GM10248 (cell line): ENCODE results near the gene GBX1.

Experiments
- CTCF ChIA-PET: fragments of 300-600 bp; sonication (Branson Sonifier 250); formaldehyde crosslinking; extraction: SDS; loops from one replicate; lab custom pipeline; 2021; ENCODE audit warnings: antibody characterized with exemption; lab: Yijun Ruan, JAX
- POLR2A ChIA-PET: fragments of 350-650 bp; sonication (Branson Sonifier 250); formaldehyde crosslinking; extraction: SDS; loops from one replicate; lab custom pipeline; 2020; ENCODE audit warnings: antibody characterized with exemption; lab: Yijun Ruan, JAX
- DNase-seq: peaks from one replicate; pipeline ENCODE4 v3.0.0; 2012; ENCODE audit errors: extremely low spot score
- CTCF ChIP-seq: IDR thresholded peaks from 2 replicates; pipeline ENCODE4 v1.5.1; 2012; ENCODE audit warnings: mild to moderate bottlenecking, low read depth; ENCODE audit errors: extremely low read depth, missing control alignments, control extremely low read depth

Gene GBX1

GRCh38 chr7:151176401-151176800, 8.9 kb upstream of the GBX1 start:
- TF ChIP-seq CTCF = no peak
- DNase-seq = no peak
- CTCF ChIA-PET = interaction anchor here (1.1 to 3.5 kb wide), 6 partner anchors 9 to 213 kb away, joined by 3 to 12 read pairs (median 5); partner anchors contain the start of gene GBX1
- POLR2A ChIA-PET = no interaction called here

GRCh38 chr7:151175793-151176311, 8.4 kb upstream of the GBX1 start:
- ChIA-PET POLR2A (no interaction called here), CTCF (interaction anchor here (0.9 to 3.5 kb wide), 6 partner anchors 8 to 213 kb away, joined by 3 to 12 read pairs (median 4); partner anchors contain the start of gene GBX1)
- DNase-seq = no peak
- no peak for TF ChIP-seq CTCF

- CTCF ChIA-PET = interaction anchor here (0.9 to 3.5 kb wide), 3 partner anchors 9 to 69 kb away, joined by 3 to 12 read pairs (median 11); no protein-coding TSS in a partner anchor
- TF ChIP-seq CTCF = no peak
- no peak for DNase-seq
- POLR2A ChIA-PET = no interaction called here
Measured at GRCh38 chr7:151175047-151175792, 7.7 kb upstream of the GBX1 start.

- ChIA-PET CTCF (interaction anchor here (3.5 kb wide), 1 partner anchor 70 kb away, joined by 11 read pairs; no protein-coding TSS in a partner anchor), POLR2A (no interaction called here)
- TF ChIP-seq CTCF = no peak
- no peak for DNase-seq
Measured at GRCh38 chr7:151174246-151175046, 7.0 kb upstream of the GBX1 start.

- ChIA-PET POLR2A (no interaction called here), CTCF (no interaction called here)
- DNase-seq = no peak
- no peak for TF ChIP-seq CTCF
Measured at GRCh38 chr7:151173386-151174245, 6.1 kb upstream of the GBX1 start.
